ENCODE measurements around the gene TFB1M.

Gene TFB1M

GRCh38 chr6:155260686-155261085, 53.6 kb downstream of the TFB1M start:
- H3K4me1 ChIP-seq, result peaks cover 25% of the 10 kb centered on the region
- DNase-seq (ENCODE audit: low spot score in 2 of 2), result no peak
- in situ Hi-C loops (cut with MboI; ENCODE audit: low sequenced_read_pairs), result no loop called here
- no peaks in the 10 kb centered on the region for H3K27me3 ChIP-seq (ENCODE audit: low read depth)
- no peak overlapping the region for H3K4me3 ChIP-seq
- H3K9me3 ChIP-seq, result no peaks in the 10 kb centered on the region
- peaks cover 23% of the 10 kb centered on the region for H3K36me3 ChIP-seq (replicated peaks)

GRCh38 chr6:155259897-155260296, 54.4 kb downstream of the TFB1M start:
- H3K36me3 ChIP-seq (replicated peaks), result peaks cover 28% of the 10 kb centered on the region
- no peaks in the 10 kb centered on the region for H3K27me3 ChIP-seq (ENCODE audit: low read depth)
- no peaks in the 10 kb centered on the region for H3K9me3 ChIP-seq
- in situ Hi-C loops (cut with MboI; ENCODE audit: low sequenced_read_pairs), result no loop called here
- H3K4me1 ChIP-seq, result peaks cover 25% of the 10 kb centered on the region
- DNase-seq (ENCODE audit: low spot score in 2 of 2), result no peak
- H3K4me3 ChIP-seq, result no peak overlapping the region

- no peak overlapping the region for H3K4me3 ChIP-seq
- in situ Hi-C loops (cut with MboI; ENCODE audit: low sequenced_read_pairs), result no loop called here
- peaks cover 21% of the 10 kb centered on the region for H3K4me1 ChIP-seq
- no peaks in the 10 kb centered on the region for H3K9me3 ChIP-seq
- DNase-seq (ENCODE audit: low spot score in 2 of 2), result no peak
- peaks cover 35% of the 10 kb centered on the region for H3K36me3 ChIP-seq (replicated peaks)
- no peaks in the 10 kb centered on the region for H3K27me3 ChIP-seq (ENCODE audit: low read depth)
Observed at GRCh38 chr6:155259204-155259603, 55.1 kb downstream of the TFB1M start.

- Histone ChIP-seq H3K4me1 (peaks cover 21% of the 10 kb centered on the region), H3K36me3 (replicated peaks) (peaks cover 41% of the 10 kb centered on the region)
- in situ Hi-C loops (cut with MboI; ENCODE audit: low sequenced_read_pairs), result no loop called here
Observed at GRCh38 chr6:155257796-155258195, 56.5 kb downstream of the TFB1M start.

GRCh38 chr6:155256122-155256795, 58.0 kb downstream of the TFB1M start:
- H3K36me3 ChIP-seq (replicated peaks), result peaks cover 52% of the 10 kb centered on the region

More at GRCh38 chr6:155257796-155258195, 56.5 kb downstream of the TFB1M start:
- no peaks in the 10 kb centered on the region for H3K9me3 ChIP-seq
- H3K27me3 ChIP-seq (ENCODE audit: low read depth), result no peaks in the 10 kb centered on the region
- no peak for DNase-seq (ENCODE audit: low spot score in 2 of 2)
- no peak overlapping the region for H3K4me3 ChIP-seq

GRCh38 chr6:155254139-155254538, 60.1 kb downstream of the TFB1M start:
- no peak for DNase-seq (ENCODE audit: low spot score in 2 of 2)
- Histone ChIP-seq H3K9me3 (no peaks in the 10 kb centered on the region), H3K36me3 (replicated peaks) (peaks cover 49% of the 10 kb centered on the region), H3K4me3 (no peak overlapping the region), H3K4me1 (no peaks in the 10 kb centered on the region), H3K27me3 (ENCODE audit: low read depth) (no peaks in the 10 kb centered on the region)
- in situ Hi-C loops (cut with MboI; ENCODE audit: low sequenced_read_pairs), result no loop called here

More at GRCh38 chr6:155256122-155256795, 58.0 kb downstream of the TFB1M start:
- peaks cover 8% of the 10 kb centered on the region for H3K4me1 ChIP-seq
- H3K4me3 ChIP-seq, result no peak overlapping the region
- no peaks in the 10 kb centered on the region for H3K27me3 ChIP-seq (ENCODE audit: low read depth)
- H3K9me3 ChIP-seq, result no peaks in the 10 kb centered on the region
- DNase-seq (ENCODE audit: low spot score in 2 of 2), result no peak
- in situ Hi-C loops (cut with MboI; ENCODE audit: low sequenced_read_pairs), result no loop called here

GRCh38 chr6:155253337-155253736, 60.9 kb downstream of the TFB1M start:
- DNase-seq (ENCODE audit: low spot score in 2 of 2), result no peak
- in situ Hi-C loops (cut with MboI; ENCODE audit: low sequenced_read_pairs), result no loop called here
- peaks cover 49% of the 10 kb centered on the region for H3K36me3 ChIP-seq (replicated peaks)

GRCh38 chr6:155252581-155252980, 61.7 kb downstream of the TFB1M start:
- no peaks in the 10 kb centered on the region for H3K9me3 ChIP-seq
- no peaks in the 10 kb centered on the region for H3K27me3 ChIP-seq (ENCODE audit: low read depth)
- in situ Hi-C loops (cut with MboI; ENCODE audit: low sequenced_read_pairs), result no loop called here
- H3K4me1 ChIP-seq, result no peaks in the 10 kb centered on the region
- H3K36me3 ChIP-seq (replicated peaks), result peaks cover 44% of the 10 kb centered on the region
- no peak overlapping the region for H3K4me3 ChIP-seq
- DNase-seq (ENCODE audit: low spot score in 2 of 2), result no peak

More at GRCh38 chr6:155253337-155253736, 60.9 kb downstream of the TFB1M start:
- Histone ChIP-seq H3K9me3 (no peaks in the 10 kb centered on the region), H3K4me1 (no peaks in the 10 kb centered on the region), H3K4me3 (no peak overlapping the region), H3K27me3 (ENCODE audit: low read depth) (no peaks in the 10 kb centered on the region)

- Histone ChIP-seq H3K27me3 (ENCODE audit: low read depth) (no peaks in the 10 kb centered on the region), H3K36me3 (replicated peaks) (peaks cover 34% of the 10 kb centered on the region), H3K9me3 (no peaks in the 10 kb centered on the region), H3K4me1 (no peaks in the 10 kb centered on the region), H3K4me3 (no peak overlapping the region)
- no peak for DNase-seq (ENCODE audit: low spot score in 2 of 2)
- in situ Hi-C loops (cut with MboI; ENCODE audit: low sequenced_read_pairs), result no loop called here
Observed at GRCh38 chr6:155250701-155251381, 63.4 kb downstream of the TFB1M start.

- no peaks in the 10 kb centered on the region for H3K27me3 ChIP-seq (ENCODE audit: low read depth)
- H3K9me3 ChIP-seq, result no peaks in the 10 kb centered on the region
- peaks cover 16% of the 10 kb centered on the region for H3K36me3 ChIP-seq (replicated peaks)
- H3K4me3 ChIP-seq, result no peak overlapping the region
- no peaks in the 10 kb centered on the region for H3K4me1 ChIP-seq
- in situ Hi-C loops (cut with MboI; ENCODE audit: low sequenced_read_pairs), result no loop called here
- DNase-seq (ENCODE audit: low spot score in 2 of 2), result peak in 1 of 2 experiments; percentile 50
Observed at GRCh38 chr6:155248008-155249001, 66.0 kb downstream of the TFB1M start.

- Histone ChIP-seq H3K27me3 (ENCODE audit: low read depth) (no peaks in the 10 kb centered on the region), H3K36me3 (replicated peaks) (peaks cover 15% of the 10 kb centered on the region), H3K4me3 (no peak overlapping the region), H3K4me1 (no peaks in the 10 kb centered on the region), H3K9me3 (no peaks in the 10 kb centered on the region)
- DNase-seq (ENCODE audit: low spot score in 2 of 2), result no peak
- in situ Hi-C loops (cut with MboI; ENCODE audit: low sequenced_read_pairs), result no loop called here
Observed at GRCh38 chr6:155247618-155248007, 66.7 kb downstream of the TFB1M start.

- H3K36me3 ChIP-seq (replicated peaks), result peaks cover 9% of the 10 kb centered on the region
- H3K9me3 ChIP-seq, result no peaks in the 10 kb centered on the region
- no peak overlapping the region for H3K4me3 ChIP-seq
- in situ Hi-C loops (cut with MboI; ENCODE audit: low sequenced_read_pairs), result no loop called here
- no peak for DNase-seq (ENCODE audit: low spot score in 2 of 2)
- no peaks in the 10 kb centered on the region for H3K4me1 ChIP-seq
- no peaks in the 10 kb centered on the region for H3K27me3 ChIP-seq (ENCODE audit: low read depth)
Observed at GRCh38 chr6:155246825-155247224, 67.5 kb downstream of the TFB1M start.

GRCh38 chr6:155245831-155246230, 68.5 kb downstream of the TFB1M start:
- in situ Hi-C loops (cut with MboI; ENCODE audit: low sequenced_read_pairs), result no loop called here
- Histone ChIP-seq H3K27me3 (ENCODE audit: low read depth) (no peaks in the 10 kb centered on the region), H3K4me3 (no peak overlapping the region), H3K36me3 (replicated peaks) (peaks cover 3% of the 10 kb centered on the region; the same call in 1 of the 2 replicates), H3K9me3 (no peaks in the 10 kb centered on the region), H3K4me1 (no peaks in the 10 kb centered on the region)
- DNase-seq (ENCODE audit: low spot score in 2 of 2), result no peak

Data from HAP-1 (cell line).